ENCODE results near the gene PJA2. TPM values are rescaled to one million over a fixed set of nuclear protein-coding genes. Genes with fewer than 3 reads are reported as not detected.

PJA2 gene
- total RNA-seq, 4 donors from 2014 or later, result 107 to 188 (median 153) TPM

GRCh38 chr5:109412981-109413402, 3.2 kb upstream of the PJA2 start:
- H3K27me3 ChIP-seq, result no peaks in the 10 kb centered on the region
- intact Hi-C loops (cut with DNase I), result no loop called here
- no peak for TF ChIP-seq POLR2A (IDR thresholded peaks at IDR 0.05)
- TF ChIP-seq, protein P1, sequence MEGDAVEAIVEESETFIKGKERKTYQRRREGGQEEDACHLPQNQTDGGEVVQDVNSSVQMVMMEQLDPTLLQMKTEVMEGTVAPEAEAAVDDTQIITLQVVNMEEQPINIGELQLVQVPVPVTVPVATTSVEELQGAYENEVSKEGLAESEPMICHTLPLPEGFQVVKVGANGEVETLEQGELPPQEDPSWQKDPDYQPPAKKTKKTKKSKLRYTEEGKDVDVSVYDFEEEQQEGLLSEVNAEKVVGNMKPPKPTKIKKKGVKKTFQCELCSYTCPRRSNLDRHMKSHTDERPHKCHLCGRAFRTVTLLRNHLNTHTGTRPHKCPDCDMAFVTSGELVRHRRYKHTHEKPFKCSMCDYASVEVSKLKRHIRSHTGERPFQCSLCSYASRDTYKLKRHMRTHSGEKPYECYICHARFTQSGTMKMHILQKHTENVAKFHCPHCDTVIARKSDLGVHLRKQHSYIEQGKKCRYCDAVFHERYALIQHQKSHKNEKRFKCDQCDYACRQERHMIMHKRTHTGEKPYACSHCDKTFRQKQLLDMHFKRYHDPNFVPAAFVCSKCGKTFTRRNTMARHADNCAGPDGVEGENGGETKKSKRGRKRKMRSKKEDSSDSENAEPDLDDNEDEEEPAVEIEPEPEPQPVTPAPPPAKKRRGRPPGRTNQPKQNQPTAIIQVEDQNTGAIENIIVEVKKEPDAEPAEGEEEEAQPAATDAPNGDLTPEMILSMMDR (IDR thresholded peaks at IDR 0.05), result no peak
- H3K4me1 ChIP-seq, result peaks cover 0 to 4% of the 10 kb centered on the region in 2 donors
- WGBS, 2 donors, result 56 to 58% methylated on average over 1 of the region's 1 CpG
- H3K9me3 ChIP-seq, result no peaks in the 10 kb centered on the region
- H3K36me3 ChIP-seq, result no peaks in the 10 kb centered on the region
- no peak overlapping the region for H3K4me3 ChIP-seq (replicated peaks in 1 of 3)
- no peak for DNase-seq
- H3K27ac ChIP-seq, result no peak overlapping the region

GRCh38 chr5:109411627-109412026, 1.9 kb upstream of the PJA2 start:
- no peak for TF ChIP-seq POLR2A (IDR thresholded peaks at IDR 0.05)
- TF ChIP-seq, protein P1 (IDR thresholded peaks at IDR 0.05), result no peak
- intact Hi-C loops (cut with DNase I), result no loop called here
- Histone ChIP-seq H3K4me3 (replicated peaks in 1 of 3) (no peak overlapping the region), H3K4me1 (peaks cover 8 to 10% of the 10 kb centered on the region in 2 donors), H3K27ac (peak overlapping the region in 2 of 3 donors; percentile 97 to 100), H3K36me3 (no peaks in the 10 kb centered on the region), H3K27me3 (no peaks in the 10 kb centered on the region), H3K9me3 (no peaks in the 10 kb centered on the region)
- DNase-seq, result no peak
- WGBS, 2 donors, result 55 to 57% methylated on average over 3 of the region's 3 CpGs

DNA sequence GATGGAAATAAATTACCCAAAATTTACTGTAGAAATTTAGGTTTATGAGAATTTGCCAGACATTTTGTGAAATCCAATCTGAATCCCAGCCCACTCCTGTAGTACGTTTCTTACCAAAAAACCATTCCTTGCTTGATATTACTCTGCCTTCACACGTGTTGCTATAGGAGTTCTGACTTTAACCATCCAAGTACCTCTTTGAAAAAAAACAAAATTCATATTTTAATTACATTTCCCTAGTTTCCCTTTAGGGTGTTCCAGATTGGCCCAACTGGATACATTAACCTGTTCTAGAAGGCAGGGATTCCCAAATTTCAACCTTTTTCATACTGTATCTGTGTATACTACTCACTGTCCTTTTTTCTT, 1.4 kb upstream of the PJA2 start:
- intact Hi-C loops (cut with DNase I), result no loop called here
- no peaks in the 10 kb centered on the region for H3K9me3 ChIP-seq
- no peak for DNase-seq
- H3K4me3 ChIP-seq (replicated peaks in 1 of 3), result peak overlapping the region in 2 of 3 donors; percentile 44 to 45
- no peaks in the 10 kb centered on the region for H3K27me3 ChIP-seq
- no peak for TF ChIP-seq POLR2A (IDR thresholded peaks at IDR 0.05)
- TF ChIP-seq, protein P1 (IDR thresholded peaks at IDR 0.05), result no peak
- peaks cover 10 to 13% of the 10 kb centered on the region in 2 donors for H3K4me1 ChIP-seq
- no peaks in the 10 kb centered on the region for H3K36me3 ChIP-seq
- H3K27ac ChIP-seq, result peak overlapping the region; percentile 97 to 100 (median 98)
- 22 to 25% methylated on average over 2 of the region's 2 CpGs for WGBS, 2 donors

DNA sequence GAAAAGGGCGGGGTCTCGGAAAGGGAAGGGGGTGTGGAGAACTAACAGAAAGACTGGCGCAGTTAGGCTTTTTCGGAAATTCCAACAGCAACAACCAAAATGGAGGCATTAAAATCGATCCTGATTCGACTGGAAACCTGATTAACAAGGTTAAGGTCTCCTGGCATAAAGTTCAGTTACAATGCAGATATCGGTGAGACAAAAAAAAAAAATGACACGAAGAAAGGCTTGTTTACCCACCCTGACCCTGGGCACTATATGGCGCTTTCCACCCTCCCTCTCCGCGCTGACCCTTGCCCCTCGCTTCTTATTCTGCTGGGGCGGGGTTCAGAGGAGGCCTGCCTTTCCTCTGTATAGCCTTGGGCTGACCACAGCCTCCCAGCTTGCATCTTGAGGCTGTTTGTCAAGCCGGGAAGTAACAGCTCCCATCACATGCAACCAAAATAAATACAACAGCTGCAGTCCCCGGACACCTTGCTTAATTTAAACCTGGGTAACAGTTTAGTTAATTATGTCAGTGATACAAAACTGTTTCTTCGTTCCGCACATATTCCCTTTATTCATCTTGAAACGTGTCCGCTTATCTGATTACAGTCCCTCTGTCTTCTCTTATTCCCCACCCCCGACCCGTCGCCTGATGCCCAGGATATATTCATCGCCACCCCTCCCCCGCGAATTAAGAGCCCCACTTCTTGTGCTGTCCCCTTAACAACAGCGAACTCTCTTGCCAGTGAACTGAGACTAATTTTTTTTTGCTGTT, 795 bp upstream of the PJA2 start:
- DNase-seq, result peak; percentile 67 to 72
- intact Hi-C loops (cut with DNase I), result no loop called here
- Histone ChIP-seq H3K4me3 (replicated peaks in 1 of 3) (peak overlapping the region in 2 of 3 donors; percentile 44 to 45), H3K36me3 (no peaks in the 10 kb centered on the region), H3K4me1 (peaks cover 10 to 18% of the 10 kb centered on the region in 2 donors), H3K27ac (peak overlapping the region; percentile 97 to 100 (median 98)), H3K9me3 (no peaks in the 10 kb centered on the region), H3K27me3 (no peaks in the 10 kb centered on the region)
- 2% methylated on average over 26 of the region's 26 CpGs for WGBS, 2 donors
- no peak for TF ChIP-seq POLR2A (IDR thresholded peaks at IDR 0.05)
- TF ChIP-seq, protein P1 (IDR thresholded peaks at IDR 0.05), result peak in 2 of 6 experiments; percentile 12 to 39
